Measurements from ENCODE around the gene STAMBPL1. TPM values are rescaled to one million over a fixed set of nuclear protein-coding genes. Genes with fewer than 3 reads are reported as not detected.

Gene STAMBPL1
- polyA plus RNA-seq, 1 of the 3 experiments (the other 2 are of a cell fraction) = 25.1 TPM

DNA sequence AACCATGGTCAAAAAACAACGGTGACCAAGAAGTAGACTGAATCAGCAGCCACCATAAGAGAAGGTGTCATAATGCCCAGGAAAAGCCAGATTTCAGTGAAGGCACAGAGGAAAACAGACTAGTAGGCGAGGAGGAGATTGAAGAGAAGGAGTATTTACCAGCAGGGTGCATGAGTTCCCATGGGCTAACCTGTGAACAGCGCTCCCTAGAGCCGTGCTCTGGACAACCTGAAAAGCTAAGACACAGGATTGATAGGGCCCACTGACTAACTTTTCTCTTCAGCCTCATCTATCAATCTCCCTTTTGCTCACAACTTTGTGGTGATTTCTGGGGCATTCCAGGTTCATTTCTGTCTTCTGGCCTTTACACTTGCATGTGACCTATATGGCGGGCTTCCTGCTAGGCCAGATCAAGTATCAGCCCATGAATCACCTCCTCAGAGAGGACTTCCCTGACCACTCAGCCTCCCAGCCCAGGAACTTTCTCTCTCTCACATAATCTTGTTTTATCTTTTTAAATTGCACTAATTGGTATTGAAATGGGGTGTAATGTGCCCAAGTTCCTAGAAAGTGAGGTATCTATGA is 41.2 kb upstream of the STAMBPL1 start:
- Histone ChIP-seq H3K9ac (no peak overlapping the region), H3K27ac (ENCODE audit: low read depth in 2 of 2, low read length in 1 of 2) (no peak overlapping the region), H3K4me3 (ENCODE audit: low read depth in 2 of 2, low read length in 1 of 2) (no peak overlapping the region), H3F3A (replicated peaks; ENCODE audit: insufficient read depth) (no peaks in the 10 kb centered on the region), H3K27me3 (ENCODE audit: insufficient read depth) (no peaks in the 10 kb centered on the region), H3K9me2 (no peaks in the 10 kb centered on the region), H3K9me3 (no peaks in the 10 kb centered on the region), H3K79me2 (ENCODE audit: insufficient read depth) (no peaks in the 10 kb centered on the region), H2AFZ (ENCODE audit: low read depth) (no peak overlapping the region), H4K20me1 (ENCODE audit: insufficient read depth) (no peaks in the 10 kb centered on the region), H3K4me2 (no peak overlapping the region), H3K36me3 (replicated peaks in 1 of 2; ENCODE audit: control insufficient read depth in 1 of 2, insufficient read depth in 2 of 2, low read length in 1 of 2) (no peaks in the 10 kb centered on the region), H3K4me1 (ENCODE audit: control insufficient read depth in 1 of 2, insufficient read depth in 2 of 2, low read depth in 1 of 2, low read length in 1 of 2) (no peaks in the 10 kb centered on the region)
- DNase-seq = no peak
- TF ChIP-seq CHD2 (IDR thresholded peaks at IDR 0.05; ENCODE audit: low read length, partially characterized antibody) (no peak), SIN3A (IDR thresholded peaks at IDR 0.05; ENCODE audit: borderline replicate concordance, low read depth, low read length) (no peak), NRF1 (IDR thresholded peaks at IDR 0.05; ENCODE audit: low read depth, low read length) (no peak), FOXJ3 (CRISPR knock-in tag; IDR thresholded peaks at IDR 0.05) (no peak), TCF12 (IDR thresholded peaks at IDR 0.05) (no peak), EZH2phosphoT487 (IDR thresholded peaks at IDR 0.05; ENCODE audit: borderline replicate concordance, low read depth) (no peak), FOXM1 (IDR thresholded peaks at IDR 0.05; ENCODE audit: low read depth) (no peak), RXRA (IDR thresholded peaks at IDR 0.05; ENCODE audit: borderline replicate concordance, low read depth) (no peak)
- TF ChIP-seq, protein P1, sequence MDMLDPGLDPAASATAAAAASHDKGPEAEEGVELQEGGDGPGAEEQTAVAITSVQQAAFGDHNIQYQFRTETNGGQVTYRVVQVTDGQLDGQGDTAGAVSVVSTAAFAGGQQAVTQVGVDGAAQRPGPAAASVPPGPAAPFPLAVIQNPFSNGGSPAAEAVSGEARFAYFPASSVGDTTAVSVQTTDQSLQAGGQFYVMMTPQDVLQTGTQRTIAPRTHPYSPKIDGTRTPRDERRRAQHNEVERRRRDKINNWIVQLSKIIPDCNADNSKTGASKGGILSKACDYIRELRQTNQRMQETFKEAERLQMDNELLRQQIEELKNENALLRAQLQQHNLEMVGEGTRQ (IDR thresholded peaks at IDR 0.05; ENCODE audit: borderline replicate concordance, low read depth, low read length) = no peak
- TF ChIP-seq, protein P2, sequence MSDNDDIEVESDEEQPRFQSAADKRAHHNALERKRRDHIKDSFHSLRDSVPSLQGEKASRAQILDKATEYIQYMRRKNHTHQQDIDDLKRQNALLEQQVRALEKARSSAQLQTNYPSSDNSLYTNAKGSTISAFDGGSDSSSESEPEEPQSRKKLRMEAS (IDR thresholded peaks at IDR 0.05; ENCODE audit: low read depth) = no peak
- TF ChIP-seq, protein P3, sequence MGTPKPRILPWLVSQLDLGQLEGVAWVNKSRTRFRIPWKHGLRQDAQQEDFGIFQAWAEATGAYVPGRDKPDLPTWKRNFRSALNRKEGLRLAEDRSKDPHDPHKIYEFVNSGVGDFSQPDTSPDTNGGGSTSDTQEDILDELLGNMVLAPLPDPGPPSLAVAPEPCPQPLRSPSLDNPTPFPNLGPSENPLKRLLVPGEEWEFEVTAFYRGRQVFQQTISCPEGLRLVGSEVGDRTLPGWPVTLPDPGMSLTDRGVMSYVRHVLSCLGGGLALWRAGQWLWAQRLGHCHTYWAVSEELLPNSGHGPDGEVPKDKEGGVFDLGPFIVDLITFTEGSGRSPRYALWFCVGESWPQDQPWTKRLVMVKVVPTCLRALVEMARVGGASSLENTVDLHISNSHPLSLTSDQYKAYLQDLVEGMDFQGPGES (IDR thresholded peaks at IDR 0.05; ENCODE audit: low read depth, low read length) = no peak
- POLR2A ChIA-PET = no interaction called here
- WGBS (ENCODE audit: low lambda C conversion rate) = 98% methylated on average over 5 of the region's 5 CpGs
- CTCF ChIA-PET = interaction anchor here (1.0 to 12.7 kb wide), 3 partner anchors 91 to 375 kb away, joined by 3 to 425 read pairs (median 9); no protein-coding TSS in a partner anchor

DNA sequence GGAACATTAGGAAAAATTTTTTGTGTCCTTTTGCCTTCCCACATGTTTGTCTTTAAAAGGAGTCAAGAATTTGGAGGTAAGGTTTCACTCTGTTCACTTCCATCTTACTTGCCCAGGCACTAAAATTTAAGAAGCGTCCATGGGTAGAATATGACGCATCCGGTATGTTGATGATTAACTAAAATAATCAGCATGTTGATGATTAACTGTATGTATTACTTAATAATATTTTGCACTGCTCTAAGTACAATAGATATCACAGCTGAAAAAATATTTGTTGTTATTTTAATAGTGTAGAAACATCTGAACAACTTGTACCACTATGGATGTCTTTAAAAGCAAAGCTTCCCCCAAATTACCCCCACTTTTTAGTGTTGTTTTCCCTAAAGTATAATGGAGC is 39.9 kb upstream of the STAMBPL1 start:
- no peaks in the 10 kb centered on the region for H3K36me3 ChIP-seq (replicated peaks in 1 of 2; ENCODE audit: control insufficient read depth in 1 of 2, insufficient read depth in 2 of 2, low read length in 1 of 2)
- CTCF ChIA-PET = interaction anchor here (0.8 to 12.7 kb wide), 5 partner anchors 11 to 275 kb away, joined by 3 to 425 read pairs (median 4); no protein-coding TSS in a partner anchor
- H4K20me1 ChIP-seq (ENCODE audit: insufficient read depth) = no peaks in the 10 kb centered on the region
- TF ChIP-seq MXI1 (IDR thresholded peaks at IDR 0.05; ENCODE audit: low read depth, low read length) (no peak), FOSL2 (IDR thresholded peaks at IDR 0.05; ENCODE audit: borderline replicate concordance, low read depth) (no peak), GATA2 (CRISPR knock-in tag; IDR thresholded peaks at IDR 0.05) (no peak), RAD21 (IDR thresholded peaks at IDR 0.05; ENCODE audit: low read length) (no peak), ELF1 (IDR thresholded peaks at IDR 0.05) (no peak)
- TF ChIP-seq, protein P4, sequence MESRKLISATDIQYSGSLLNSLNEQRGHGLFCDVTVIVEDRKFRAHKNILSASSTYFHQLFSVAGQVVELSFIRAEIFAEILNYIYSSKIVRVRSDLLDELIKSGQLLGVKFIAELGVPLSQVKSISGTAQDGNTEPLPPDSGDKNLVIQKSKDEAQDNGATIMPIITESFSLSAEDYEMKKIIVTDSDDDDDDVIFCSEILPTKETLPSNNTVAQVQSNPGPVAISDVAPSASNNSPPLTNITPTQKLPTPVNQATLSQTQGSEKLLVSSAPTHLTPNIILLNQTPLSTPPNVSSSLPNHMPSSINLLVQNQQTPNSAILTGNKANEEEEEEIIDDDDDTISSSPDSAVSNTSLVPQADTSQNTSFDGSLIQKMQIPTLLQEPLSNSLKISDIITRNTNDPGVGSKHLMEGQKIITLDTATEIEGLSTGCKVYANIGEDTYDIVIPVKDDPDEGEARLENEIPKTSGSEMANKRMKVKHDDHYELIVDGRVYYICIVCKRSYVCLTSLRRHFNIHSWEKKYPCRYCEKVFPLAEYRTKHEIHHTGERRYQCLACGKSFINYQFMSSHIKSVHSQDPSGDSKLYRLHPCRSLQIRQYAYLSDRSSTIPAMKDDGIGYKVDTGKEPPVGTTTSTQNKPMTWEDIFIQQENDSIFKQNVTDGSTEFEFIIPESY (IDR thresholded peaks at IDR 0.05; ENCODE audit: borderline replicate concordance, low read depth) = no peak
- TF ChIP-seq, protein P2 (IDR thresholded peaks at IDR 0.05; ENCODE audit: low read depth) = no peak
- TF ChIP-seq, protein P5, sequence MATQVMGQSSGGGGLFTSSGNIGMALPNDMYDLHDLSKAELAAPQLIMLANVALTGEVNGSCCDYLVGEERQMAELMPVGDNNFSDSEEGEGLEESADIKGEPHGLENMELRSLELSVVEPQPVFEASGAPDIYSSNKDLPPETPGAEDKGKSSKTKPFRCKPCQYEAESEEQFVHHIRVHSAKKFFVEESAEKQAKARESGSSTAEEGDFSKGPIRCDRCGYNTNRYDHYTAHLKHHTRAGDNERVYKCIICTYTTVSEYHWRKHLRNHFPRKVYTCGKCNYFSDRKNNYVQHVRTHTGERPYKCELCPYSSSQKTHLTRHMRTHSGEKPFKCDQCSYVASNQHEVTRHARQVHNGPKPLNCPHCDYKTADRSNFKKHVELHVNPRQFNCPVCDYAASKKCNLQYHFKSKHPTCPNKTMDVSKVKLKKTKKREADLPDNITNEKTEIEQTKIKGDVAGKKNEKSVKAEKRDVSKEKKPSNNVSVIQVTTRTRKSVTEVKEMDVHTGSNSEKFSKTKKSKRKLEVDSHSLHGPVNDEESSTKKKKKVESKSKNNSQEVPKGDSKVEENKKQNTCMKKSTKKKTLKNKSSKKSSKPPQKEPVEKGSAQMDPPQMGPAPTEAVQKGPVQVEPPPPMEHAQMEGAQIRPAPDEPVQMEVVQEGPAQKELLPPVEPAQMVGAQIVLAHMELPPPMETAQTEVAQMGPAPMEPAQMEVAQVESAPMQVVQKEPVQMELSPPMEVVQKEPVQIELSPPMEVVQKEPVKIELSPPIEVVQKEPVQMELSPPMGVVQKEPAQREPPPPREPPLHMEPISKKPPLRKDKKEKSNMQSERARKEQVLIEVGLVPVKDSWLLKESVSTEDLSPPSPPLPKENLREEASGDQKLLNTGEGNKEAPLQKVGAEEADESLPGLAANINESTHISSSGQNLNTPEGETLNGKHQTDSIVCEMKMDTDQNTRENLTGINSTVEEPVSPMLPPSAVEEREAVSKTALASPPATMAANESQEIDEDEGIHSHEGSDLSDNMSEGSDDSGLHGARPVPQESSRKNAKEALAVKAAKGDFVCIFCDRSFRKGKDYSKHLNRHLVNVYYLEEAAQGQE (IDR thresholded peaks at IDR 0.05; ENCODE audit: low read depth, low read length) = no peak

More for the DNA sequence above, 39.9 kb upstream of the STAMBPL1 start:
- Histone ChIP-seq H3K79me2 (ENCODE audit: insufficient read depth) (no peaks in the 10 kb centered on the region), H3K4me3 (ENCODE audit: low read depth in 2 of 2, low read length in 1 of 2) (no peak overlapping the region), H3K9ac (no peak overlapping the region), H3K9me2 (no peaks in the 10 kb centered on the region), H2AFZ (ENCODE audit: low read depth) (no peak overlapping the region), H3K9me3 (no peaks in the 10 kb centered on the region), H3K27ac (ENCODE audit: low read depth in 2 of 2, low read length in 1 of 2) (no peak overlapping the region), H3K27me3 (ENCODE audit: insufficient read depth) (no peaks in the 10 kb centered on the region), H3K4me2 (no peak overlapping the region), H3F3A (replicated peaks; ENCODE audit: insufficient read depth) (no peaks in the 10 kb centered on the region), H3K4me1 (ENCODE audit: control insufficient read depth in 1 of 2, insufficient read depth in 2 of 2, low read depth in 1 of 2, low read length in 1 of 2) (no peaks in the 10 kb centered on the region)
- no peak for DNase-seq
- WGBS (ENCODE audit: low lambda C conversion rate) = 84% methylated on average over 3 of the region's 3 CpGs
- POLR2A ChIA-PET = no interaction called here

Measured in SK-N-SH (cell line).